ENCODE results near the gene ITPA.

- TF ChIP-seq CTCF (conservative IDR thresholded peaks at IDR 0.05; ENCODE audit: low read depth, low read length) = no peak
- TF ChIP-seq EZH2 (IDR thresholded peaks at IDR 0.05; ENCODE audit: low read length, unreplicated experiment) = no peak
- TF ChIP-seq EZH2phosphoT487 (IDR thresholded peaks at IDR 0.05; ENCODE audit: borderline replicate concordance, low read length) = no peak
These were observed 37.0 kb upstream of the ITPA start for GRCh38 chr20:3172126-3172932.

All from PC-3 (cell line).